GM21825 (cell line): ENCODE measurements around the gene SRPK1.
"Not testable (repeated sequence)": the region's sequence is repeated elsewhere in the genome, so short reads cannot be mapped to it uniquely, and the experiment has no call there.

Source experiments
- ATAC-seq: cut with Tn5 transposase; IDR thresholded peaks from one replicate; pipeline ENCODE4 v1.9.1; 2021; ENCODE audit warnings: mild to moderate bottlenecking, moderate library complexity; ENCODE audit not compliant: unreplicated experiment

Gene SRPK1

DNA sequence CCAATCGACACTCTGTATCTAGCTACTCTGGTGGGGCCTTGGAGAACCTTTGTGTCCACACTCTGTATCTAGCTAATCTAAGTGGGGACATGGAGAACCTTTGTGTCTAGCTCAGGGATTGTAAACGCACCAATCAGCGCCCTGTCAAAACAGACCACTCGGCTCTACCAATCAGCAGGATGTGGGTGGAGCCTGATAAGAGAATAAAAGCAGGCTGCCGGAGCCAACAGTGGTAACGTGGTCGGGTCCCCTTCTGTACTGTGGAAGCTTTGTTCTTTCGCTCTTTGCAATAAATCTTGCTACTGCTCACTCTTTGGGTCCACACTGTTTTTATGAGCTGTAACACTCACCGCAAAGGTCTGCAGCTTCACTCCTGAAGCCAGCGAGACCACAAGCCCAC is 11.0 kb upstream of the SRPK1 start:
- not testable (repeated sequence) for ATAC-seq

DNA sequence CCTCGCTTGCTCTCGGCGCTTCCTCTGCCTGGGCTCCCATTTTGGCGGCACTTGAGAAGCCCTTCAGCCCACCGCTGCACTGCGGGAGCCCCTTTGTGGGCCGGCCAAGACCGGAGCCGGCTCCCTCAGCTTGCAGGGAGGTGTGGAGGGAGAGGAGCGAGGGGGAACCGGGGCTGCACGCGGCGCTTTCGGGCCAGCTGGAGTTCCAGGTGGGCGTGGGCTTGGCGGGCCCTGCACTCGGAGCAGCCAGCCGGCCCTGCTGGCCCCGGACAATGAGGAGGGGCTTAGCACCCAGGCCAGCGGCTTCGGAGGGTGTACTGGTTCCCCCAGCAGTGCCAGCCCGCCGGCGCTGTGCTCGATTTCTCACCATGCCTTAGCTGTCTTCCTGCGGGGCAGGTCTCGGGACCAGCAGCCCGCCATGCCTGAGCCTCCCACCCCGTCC is 10.2 kb upstream of the SRPK1 start:
- ATAC-seq = no peak

DNA sequence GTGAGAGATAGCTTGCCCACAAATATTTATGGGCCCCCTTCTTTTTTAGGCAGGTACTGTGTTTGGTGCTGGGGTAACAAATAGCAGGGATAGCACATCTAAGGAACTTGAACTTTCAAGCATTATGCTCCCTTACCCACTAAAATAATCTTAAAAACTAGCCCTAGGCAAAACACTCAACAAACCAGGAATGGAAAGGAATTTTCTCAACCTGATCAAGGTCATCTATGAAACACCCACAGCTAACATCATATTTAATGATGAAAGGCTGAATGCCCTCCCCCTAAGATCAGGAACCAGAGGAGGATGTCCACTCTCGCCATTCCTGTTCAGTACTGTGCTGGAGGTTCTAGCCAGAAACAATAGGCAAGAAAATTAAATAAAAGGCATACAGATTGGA is 8.7 kb upstream of the SRPK1 start:
- no peak for ATAC-seq

DNA sequence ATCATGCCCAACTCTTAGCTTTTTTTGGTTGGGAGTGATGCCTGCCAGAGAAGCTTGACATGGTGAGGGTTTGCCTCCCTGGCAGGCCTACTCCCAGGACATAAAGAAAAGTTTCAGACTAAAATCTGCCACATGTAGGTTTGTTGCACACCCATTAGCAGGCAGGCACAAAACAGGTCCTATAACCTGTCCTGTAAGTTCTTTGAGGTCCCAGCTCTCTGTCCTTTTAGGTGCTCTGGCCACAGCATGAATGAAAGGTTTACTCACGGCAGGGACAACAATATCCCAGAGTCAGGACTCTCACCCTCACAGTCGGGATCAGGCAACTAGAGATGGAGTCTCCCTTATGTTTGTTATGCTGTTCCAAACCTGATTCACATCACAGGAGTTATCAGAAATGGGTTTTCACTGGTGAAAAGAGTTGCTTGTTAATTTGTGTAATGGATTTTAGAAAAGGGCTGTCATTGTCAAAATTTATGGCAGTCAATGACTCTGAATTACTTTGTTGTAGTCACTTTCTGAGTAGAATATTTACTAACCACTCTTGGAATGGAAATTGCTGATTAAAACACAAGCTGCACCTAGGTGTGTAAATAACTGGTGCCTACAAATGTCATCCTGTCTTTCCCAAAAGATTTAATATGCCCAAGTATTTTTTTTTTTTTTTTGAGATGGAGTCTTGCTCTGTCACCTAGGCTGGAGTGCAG is 5.8 kb upstream of the SRPK1 start:
- ATAC-seq = no peak

DNA sequence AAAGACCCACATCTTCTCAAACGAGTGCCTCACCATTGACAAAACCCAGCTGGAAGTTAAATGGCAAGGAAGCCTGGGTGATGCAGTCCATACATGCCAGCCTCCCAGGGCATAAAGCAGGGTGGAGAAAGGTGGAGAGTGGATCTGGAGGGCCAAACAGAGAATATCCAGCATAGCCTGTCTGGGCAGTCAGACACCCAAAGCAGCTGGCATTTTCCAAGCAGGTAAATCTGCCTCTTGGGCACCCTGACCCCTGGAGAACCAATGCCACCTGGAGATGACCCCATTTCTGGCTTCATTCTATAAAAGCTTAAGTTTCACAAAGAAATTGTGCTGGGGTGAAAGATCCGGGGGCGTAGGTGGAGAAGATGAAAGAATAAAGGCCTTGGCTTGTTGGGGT is 5.1 kb upstream of the SRPK1 start:
- no peak for ATAC-seq

DNA sequence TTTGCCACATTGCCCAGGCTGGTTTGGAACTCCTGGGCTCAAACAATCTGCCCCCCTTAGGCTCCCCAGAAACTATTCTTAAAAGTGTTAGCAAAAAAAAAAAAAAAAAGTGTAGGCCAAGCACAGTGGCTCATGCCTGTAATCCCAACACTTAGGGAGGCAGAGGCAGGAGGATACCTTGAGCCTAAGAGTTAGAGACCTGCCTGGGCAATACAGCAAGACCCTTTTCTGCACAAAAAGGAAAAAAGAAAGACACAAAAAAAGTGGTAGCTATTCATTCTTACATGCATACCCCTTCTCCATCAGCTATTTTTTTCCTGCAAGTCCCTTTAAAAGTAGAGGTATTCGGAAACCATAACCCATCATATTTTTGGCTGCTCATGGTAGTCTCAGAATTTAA is 3.2 kb upstream of the SRPK1 start:
- no peak for ATAC-seq

DNA sequence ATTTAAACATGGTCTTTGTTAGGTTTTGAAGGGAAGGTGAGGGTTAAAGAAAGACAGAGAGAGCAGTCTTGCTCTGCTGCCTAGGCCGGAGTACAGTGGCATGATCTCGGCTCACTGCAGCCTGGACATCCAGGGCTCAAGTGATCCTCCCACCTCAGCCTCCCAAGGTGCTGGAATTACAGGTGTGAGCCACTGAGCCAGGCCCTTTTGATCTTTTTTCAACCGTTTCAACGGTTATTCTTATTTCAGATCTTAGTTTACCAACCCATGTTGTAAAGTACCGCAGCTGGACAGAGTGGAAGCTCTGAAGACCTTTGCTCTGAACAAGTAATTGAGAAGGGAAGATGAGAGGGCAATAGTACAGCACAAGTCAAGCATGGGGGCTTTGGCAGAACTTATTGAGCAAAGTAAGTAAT is 1.2 kb upstream of the SRPK1 start:
- no peak for ATAC-seq

DNA sequence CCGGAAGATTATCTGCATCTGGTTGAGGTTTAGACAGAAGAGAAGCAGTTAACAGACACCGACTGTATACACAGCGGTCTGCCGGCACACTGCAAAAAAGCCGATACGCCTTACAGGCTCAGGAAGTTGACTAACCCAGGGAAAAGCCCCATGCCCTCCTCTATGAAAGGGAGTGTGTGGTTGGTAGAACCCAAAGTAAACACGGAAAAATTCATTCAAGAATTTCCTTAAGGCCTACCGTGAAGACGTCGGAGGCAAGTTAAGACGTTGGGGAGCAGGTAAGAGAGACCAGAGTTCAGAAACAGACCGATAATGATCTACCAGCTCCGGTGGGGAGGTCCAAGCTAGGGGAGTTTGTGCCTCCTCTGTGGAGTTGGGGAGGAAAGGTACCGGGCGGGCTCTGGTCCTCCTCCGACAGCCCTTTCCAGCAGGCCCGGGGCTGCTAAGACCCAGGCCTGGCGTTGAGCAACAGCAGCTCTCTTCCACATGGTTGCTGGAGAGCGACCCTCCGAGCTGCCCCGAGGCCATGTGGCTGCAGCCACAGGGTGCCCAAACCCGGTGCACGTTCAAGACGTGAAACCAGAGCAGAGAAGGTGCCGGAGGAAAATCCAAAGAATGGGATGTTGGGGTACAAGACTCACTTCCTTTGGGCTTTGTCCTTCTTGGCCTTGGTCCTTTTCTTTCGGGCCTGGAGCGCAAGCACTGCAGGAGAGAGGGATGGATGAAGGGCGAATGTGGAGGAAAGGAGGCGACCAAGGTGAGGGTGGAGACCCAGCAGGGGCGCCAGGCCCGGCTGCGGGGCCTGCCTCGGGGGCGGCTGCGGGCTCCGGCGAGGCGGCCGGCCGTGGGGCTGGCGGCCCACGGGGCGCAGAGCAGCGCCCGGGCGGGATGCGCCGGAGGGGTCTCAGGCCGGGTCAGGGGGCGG is 809 bp downstream of the SRPK1 start:
- peak; percentile 25 for ATAC-seq

DNA sequence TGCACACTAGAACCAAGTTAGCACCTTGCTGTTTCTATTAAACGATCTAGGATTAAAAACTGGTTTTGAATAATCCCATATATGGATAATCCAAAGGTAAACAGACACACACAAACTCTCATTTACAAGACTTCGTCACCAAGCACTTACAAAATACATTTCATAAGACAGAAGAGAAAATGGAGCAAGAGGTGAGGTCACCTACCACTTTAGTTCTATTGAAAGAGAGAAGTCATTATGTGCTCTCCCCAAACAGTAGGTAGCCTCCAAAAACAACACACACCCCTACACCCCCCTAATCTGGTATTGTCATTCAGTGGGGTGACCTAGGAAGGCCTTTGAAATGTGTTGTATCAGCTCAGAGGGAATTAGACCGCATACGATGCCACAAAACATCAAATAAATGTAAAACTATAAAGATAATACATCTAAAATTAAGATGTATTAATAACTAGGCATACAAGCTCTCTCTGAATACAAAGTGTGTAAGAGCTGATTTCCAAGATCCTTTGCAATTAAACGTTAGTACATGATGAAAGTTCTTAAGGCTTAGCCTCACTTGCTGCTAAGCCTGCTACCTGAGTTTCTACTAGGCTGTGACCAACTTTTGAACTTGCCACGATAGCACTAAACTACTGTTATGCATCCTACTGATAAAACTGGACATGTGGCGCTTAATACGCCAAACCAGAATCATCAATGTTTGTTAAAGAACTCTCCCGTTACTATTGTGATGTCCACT is 1.6 kb downstream of the SRPK1 start:
- ATAC-seq = peak; percentile 1

DNA sequence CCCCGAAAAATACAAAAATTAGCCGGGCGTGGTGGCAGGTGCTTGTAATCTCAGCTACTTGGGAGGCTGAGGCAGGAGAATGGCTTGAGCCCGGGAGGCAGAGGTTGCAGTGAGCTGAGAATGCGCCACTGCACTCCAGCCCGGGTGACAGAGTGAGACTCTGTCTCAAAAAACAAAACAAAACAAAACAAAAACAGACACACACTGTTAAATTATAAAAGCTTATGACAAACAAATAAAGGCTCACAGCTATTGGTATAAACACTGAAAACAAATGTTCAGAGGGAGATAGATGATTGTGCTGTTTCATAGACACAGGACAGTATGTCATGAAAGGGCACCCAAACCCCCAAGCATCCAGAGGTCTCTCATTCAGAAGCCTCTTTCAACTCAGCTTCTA is 4.0 kb downstream of the SRPK1 start:
- ATAC-seq = not testable (repeated sequence)

DNA sequence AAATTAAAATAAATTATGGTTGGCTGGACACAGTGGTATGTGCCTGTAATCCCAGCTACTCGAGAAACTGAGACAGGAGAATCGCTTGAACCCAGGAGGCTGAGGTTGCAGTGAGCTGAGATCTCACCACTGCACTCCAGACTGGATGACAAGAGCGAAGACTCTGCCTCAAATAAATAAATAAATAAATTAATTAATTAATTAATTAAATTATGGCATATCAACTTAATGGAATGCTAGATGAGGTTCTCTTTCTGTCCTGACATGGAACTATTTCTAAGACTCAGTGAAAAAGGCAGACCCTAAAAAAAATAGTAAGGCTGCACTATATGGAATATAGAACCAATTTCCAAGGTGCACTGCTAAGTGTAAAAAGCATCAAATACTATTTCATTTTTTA is 4.8 kb downstream of the SRPK1 start:
- no peak for ATAC-seq

DNA sequence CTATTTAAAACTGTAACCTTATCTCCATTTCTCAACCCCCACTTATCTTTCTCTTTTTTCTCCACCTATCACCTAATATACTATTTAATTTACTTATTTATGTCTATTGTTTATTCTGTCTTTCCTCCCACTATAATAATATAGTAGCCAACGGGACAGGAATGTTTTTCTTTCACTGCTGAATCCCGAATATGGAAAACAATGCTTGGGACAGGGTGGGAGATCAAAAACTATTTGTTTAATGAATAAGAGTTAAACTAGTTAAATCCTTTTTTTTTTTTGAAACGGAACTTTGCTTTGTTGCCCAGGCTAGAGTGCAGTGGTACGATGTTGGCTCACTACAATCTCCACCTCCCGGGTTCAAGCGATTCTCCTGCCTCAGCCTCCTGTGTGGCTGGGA is 6.4 kb downstream of the SRPK1 start:
- no peak for ATAC-seq

DNA sequence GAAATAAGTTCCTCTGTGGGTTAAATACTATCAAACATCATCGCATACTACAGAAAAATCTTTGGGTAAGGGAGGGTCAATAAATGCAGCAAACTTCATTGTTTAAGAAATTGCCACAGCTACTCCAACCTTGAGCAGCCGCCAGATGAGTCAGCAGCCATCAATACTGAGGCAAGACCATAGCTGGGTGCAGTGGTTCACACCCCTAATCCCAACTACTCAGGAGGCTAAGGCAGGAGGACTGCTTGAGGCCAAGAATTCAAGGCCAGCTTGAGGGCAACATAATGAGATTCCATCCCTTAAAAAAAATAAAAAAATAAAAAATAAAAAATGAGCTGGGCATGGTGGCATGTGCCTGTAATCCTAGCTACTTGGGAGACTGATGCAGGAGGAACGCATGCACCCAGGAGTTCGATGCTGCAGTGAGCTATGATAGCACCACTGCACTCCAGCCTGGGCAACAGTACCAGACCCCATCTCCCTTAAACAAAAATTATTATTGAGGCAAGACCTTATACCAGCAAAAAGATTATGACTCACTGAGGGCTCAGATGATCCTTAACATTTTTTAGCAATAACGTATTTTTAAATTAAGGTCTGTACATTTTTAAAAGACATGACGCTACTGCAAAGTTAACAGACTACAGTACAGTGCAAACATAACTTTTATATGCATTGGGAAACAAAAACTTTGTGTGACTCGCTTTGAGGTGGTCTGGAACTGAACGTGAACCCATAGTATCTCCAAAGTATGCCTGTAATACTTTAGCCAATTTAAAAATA is 8.8 kb downstream of the SRPK1 start:
- ATAC-seq = no peak

DNA sequence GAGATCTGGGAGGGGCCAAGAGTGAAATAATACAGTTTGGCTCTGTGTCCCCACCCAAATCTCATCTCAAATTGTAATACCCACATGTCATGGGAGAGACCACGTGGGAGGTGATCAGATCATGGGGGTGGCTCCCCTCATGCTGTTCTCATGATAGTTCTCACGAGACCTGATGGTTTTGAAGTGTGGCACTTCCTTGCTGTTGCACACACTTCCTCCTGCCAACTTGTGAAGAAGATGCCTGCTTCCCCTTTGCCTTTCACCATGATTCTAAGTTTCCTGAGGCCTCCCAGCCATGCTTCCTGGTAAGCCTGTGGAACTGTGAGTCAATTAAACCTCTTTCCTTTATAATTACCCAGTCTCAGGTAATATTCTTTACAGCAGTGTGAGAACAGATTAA is 11.3 kb downstream of the SRPK1 start:
- not testable (repeated sequence) for ATAC-seq

DNA sequence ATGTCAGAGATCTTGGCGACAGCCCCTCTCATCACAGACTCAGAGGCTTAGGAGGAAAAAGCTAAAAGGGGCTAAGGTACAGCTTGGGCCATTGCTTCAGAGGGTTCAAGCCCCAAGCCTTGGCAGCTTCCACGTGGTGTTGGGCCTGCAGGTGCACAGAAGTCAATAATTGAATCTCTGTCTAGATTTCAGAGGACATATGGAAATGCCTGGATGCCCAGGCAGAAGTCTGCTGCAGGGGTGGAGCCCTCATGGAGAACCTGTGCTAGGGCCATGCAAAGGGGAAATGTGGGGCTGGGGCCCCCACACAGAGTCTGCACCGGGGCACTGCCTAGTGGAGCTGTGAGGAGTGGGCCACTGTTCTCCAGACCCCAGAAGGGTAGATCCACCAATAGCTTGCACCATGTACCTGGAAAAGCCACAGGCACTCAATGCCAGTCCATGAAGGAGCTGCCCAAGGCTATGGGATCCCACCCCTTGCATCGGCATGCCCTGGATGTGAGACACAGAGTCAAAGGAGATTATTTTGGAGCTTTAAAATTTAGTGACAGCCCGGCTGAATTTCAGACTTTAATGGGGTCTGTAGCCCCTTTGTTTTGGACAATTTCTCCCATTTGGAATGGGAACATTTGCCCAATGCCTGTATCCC is 12.0 kb downstream of the SRPK1 start:
- ATAC-seq = not testable (repeated sequence)

DNA sequence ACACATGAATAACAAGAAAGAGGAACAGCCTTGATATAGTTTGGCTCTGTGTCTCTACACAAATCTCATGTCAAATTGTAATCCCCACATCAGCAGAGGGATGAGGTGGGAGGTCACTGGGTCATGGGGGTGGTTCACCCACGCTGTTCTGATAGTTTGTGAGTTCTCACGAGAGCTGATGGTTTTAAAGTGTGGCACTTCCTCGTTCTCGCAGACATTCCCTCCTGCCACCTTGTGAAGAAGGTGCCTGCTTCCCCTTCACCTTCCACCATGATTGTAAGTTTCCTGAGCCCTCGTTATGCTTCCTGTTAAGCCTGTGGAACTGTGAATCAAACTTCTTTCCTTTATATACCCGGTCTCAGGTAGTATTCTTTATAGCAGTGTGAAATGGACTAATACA is 13.1 kb downstream of the SRPK1 start:
- no peak for ATAC-seq

DNA sequence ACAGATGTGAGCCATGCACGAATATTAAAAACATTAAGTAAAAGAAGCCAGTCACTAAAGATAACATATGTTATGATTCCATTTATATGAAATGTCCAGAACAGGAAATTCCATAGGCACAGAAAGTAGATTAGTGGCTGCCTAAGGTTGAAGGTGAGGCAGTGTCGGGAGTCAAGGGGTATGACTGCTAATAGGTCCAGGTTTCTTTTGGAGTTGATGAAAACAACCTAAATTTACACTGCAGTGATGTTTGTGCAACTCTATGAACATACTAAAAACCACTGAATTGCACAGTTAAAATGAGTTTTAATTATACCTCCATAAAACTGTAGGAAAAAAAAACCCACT is 14.4 kb downstream of the SRPK1 start:
- ATAC-seq = no peak

DNA sequence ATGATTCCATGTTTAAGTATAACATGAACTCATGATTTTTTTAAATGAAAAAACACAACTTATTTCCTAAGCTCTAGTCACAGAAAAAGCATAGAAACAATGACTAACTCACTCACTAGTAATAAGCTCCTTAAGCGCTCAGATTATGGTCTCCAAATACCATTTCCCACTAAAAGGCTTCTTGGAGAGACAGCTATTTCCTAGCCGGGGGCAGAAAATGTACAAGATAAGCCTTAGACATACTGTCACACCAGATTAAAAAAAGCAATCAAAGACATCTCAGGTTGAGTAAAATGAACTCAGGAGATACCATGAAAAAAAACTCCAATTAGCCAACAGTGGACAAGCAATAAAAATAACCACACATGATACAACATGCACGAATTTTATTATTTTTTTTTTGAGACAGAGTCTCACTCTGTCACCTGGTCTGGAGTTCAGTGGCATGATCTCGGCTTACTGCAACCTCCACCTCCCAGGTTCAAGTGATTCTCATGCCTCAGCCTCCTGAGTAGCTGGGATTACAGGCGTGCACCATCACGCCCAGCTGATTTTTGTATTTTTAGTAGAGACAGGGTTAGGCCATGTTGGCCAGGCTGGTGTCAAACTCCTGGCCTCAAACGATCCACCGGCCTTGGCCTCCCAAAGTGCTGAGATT is 14.9 kb downstream of the SRPK1 start:
- ATAC-seq = no peak

DNA sequence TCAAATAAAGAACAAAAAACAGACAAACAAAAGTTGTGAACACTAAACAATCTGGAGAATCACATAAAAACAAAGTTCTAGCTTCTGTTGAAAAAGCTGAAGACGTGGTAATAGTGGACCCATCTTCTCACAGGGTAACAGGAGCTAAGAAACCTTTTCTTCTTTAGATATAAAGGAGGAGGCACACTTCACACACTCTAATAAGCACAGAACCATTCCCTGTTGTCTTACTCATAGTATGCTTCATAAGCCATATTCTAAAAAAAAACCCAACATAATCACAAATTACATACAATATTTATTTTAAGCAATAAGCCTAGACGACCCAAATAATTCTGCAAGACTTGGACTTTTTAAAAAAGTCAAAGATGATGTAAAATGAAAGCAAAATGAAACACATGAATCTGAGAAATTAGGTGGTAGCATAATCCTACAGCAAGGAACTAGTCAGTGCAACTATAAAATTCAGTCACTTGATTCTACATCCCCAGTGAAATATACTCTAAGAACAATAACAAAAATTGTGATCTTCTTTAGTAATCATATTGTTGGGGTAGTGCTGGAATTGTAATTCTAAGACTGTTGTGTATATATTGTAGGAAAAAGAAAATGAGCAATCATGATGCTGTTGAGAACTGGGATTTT is 15.6 kb downstream of the SRPK1 start:
- ATAC-seq = no peak
